HEK293 (cell line): ENCODE measurements around the gene ZNF771.

Experiments
- CTCF ChIA-PET: fragments of 350-600 bp; formaldehyde crosslinking; extraction: SDS; loops from one replicate; lab custom pipeline; 2021; ENCODE audit warnings: antibody characterized with exemption; lab: Yijun Ruan, JAX
- POLR2A ChIA-PET: fragments of 300-600 bp; formaldehyde crosslinking; extraction: SDS; loops from one replicate; lab custom pipeline; 2020; ENCODE audit warnings: antibody characterized with exemption, inconsistent platforms; lab: Yijun Ruan, JAX
- H3K27ac ChIP-seq: fragments of 200-500 bp; sonication (Bioruptor generic); 2 replicates; pipeline ENCODE4 v1.5.1; 2014; ENCODE audit warnings: low read depth, low read length, control low read depth, inconsistent platforms; ENCODE audit errors: extremely low read depth
- H3K36me3 ChIP-seq, 2 experiments: fragments of 200-500 bp in 1 of 2; sonication (Bioruptor generic) in 1 of 2; 1 replicate in 1 of 2; 2 replicates in 1 of 2; pipeline ENCODE4 v1.5.1; 2014 to 2017; ENCODE audit warnings: inconsistent platforms in 2 of 2, low read length in 2 of 2; ENCODE audit not compliant: control insufficient read depth in 2 of 2, insufficient read depth in 1 of 2
- H3K4me1 ChIP-seq: fragments of 200-500 bp; sonication (Bioruptor generic); 2 replicates; pipeline ENCODE4 v1.5.1; 2014; ENCODE audit warnings: mild to moderate bottlenecking, low read length, inconsistent platforms; ENCODE audit not compliant: control insufficient read depth, insufficient read depth
- H3K4me3 ChIP-seq: 2 replicates; pipeline ENCODE4 v1.5.1; 2011; ENCODE audit warnings: low read depth, mild to moderate bottlenecking, control low read depth, low read length, moderate library complexity
- H3K9me3 ChIP-seq: fragments of 200-500 bp; sonication (Bioruptor generic); 2 replicates; pipeline ENCODE4 v1.5.1; 2014; ENCODE audit warnings: low read depth, low read length, inconsistent platforms; ENCODE audit not compliant: control insufficient read depth, insufficient read depth
- BCL11B ChIP-seq: fragments of 450-650 bp; formaldehyde crosslinking; IDR thresholded peaks from 2 replicates; pipeline ENCODE4 v1.5.1; 2016; ENCODE audit warnings: low read depth, missing biosample characterization, missing genetic modification characterization
- FEZF1 ChIP-seq: fragments of 450-650 bp; formaldehyde crosslinking; IDR thresholded peaks from 2 replicates; pipeline ENCODE4 v1.5.1; 2016; ENCODE audit warnings: missing biosample characterization, missing genetic modification characterization
- GLIS1 ChIP-seq: fragments of 450-650 bp; formaldehyde crosslinking; IDR thresholded peaks from 2 replicates; pipeline ENCODE4 v1.5.1; 2016; ENCODE audit warnings: missing biosample characterization, missing genetic modification characterization
- HOXD13 ChIP-seq: sonication (generic); formaldehyde crosslinking; IDR thresholded peaks from 2 replicates; pipeline ENCODE4 v1.8.0; 2022; ENCODE audit warnings: missing genetic modification reagents, borderline replicate concordance
- KLF16 ChIP-seq: fragments of 450-650 bp; formaldehyde crosslinking; IDR thresholded peaks from 2 replicates; pipeline ENCODE4 v1.5.1; 2017; ENCODE audit warnings: missing biosample characterization, missing genetic modification characterization
- SCRT2 ChIP-seq: fragments of 450-650 bp; formaldehyde crosslinking; IDR thresholded peaks from 2 replicates; pipeline ENCODE4 v1.5.1; 2016; ENCODE audit warnings: missing biosample characterization, missing genetic modification characterization
- ZBTB17 ChIP-seq: fragments of 450-650 bp; formaldehyde crosslinking; IDR thresholded peaks from 2 replicates; pipeline ENCODE4 v1.5.1; 2016; ENCODE audit warnings: missing biosample characterization, missing genetic modification characterization
- ZFP41 ChIP-seq: fragments of 450-650 bp; formaldehyde crosslinking; IDR thresholded peaks from 2 replicates; pipeline ENCODE4 v1.5.1; 2016; ENCODE audit warnings: missing biosample characterization, missing genetic modification characterization, borderline replicate concordance
- ZIC2 ChIP-seq: fragments of 450-650 bp; formaldehyde crosslinking; IDR thresholded peaks from 2 replicates; pipeline ENCODE4 v1.5.1; 2016; ENCODE audit warnings: missing biosample characterization, missing genetic modification characterization
- ZNF138 ChIP-seq: fragments of 450-650 bp; formaldehyde crosslinking; IDR thresholded peaks from 2 replicates; pipeline ENCODE4 v1.5.1; 2016; ENCODE audit warnings: missing biosample characterization, missing genetic modification characterization, borderline replicate concordance
- ZNF174 ChIP-seq: fragments of 450-650 bp; formaldehyde crosslinking; IDR thresholded peaks from 2 replicates; pipeline ENCODE4 v1.5.0; 2017; ENCODE audit warnings: missing biosample characterization, mild to moderate bottlenecking, missing genetic modification characterization
- ZNF211 ChIP-seq: fragments of 450-650 bp; formaldehyde crosslinking; IDR thresholded peaks from 2 replicates; pipeline ENCODE4 v1.5.1; 2016; ENCODE audit warnings: low read depth, missing biosample characterization, missing genetic modification characterization
- ZNF529 ChIP-seq: fragments of 450-650 bp; formaldehyde crosslinking; IDR thresholded peaks from 2 replicates; pipeline ENCODE4 v1.5.1; 2017; ENCODE audit warnings: missing genetic modification characterization, missing biosample characterization; ENCODE audit not compliant: insufficient replicate concordance
- ZNF560 ChIP-seq: fragments of 450-650 bp; formaldehyde crosslinking; IDR thresholded peaks from 2 replicates; pipeline ENCODE4 v1.5.1; 2017; ENCODE audit warnings: missing biosample characterization, missing genetic modification characterization, borderline replicate concordance
- ZNF660 ChIP-seq: fragments of 450-650 bp; IDR thresholded peaks from 2 replicates; pipeline ENCODE4 v1.5.1; 2018; ENCODE audit warnings: missing biosample characterization, mild to moderate bottlenecking, missing genetic modification characterization
- ZNF707 ChIP-seq: fragments of 450-650 bp; formaldehyde crosslinking; IDR thresholded peaks from 2 replicates; pipeline ENCODE4 v1.5.1; 2016; ENCODE audit warnings: missing biosample characterization, missing genetic modification characterization
- ZSCAN23 ChIP-seq: fragments of 450-650 bp; formaldehyde crosslinking; IDR thresholded peaks from 2 replicates; pipeline ENCODE4 v1.5.1; 2016; ENCODE audit warnings: missing biosample characterization, missing genetic modification characterization
- ZSCAN30 ChIP-seq: fragments of 450-650 bp; IDR thresholded peaks from 2 replicates; pipeline ENCODE4 v1.5.1; 2018; ENCODE audit warnings: missing biosample characterization, mild to moderate bottlenecking, missing genetic modification characterization, moderate library complexity
- TF ChIP-seq, protein P1 (sequence below): fragments of 450-650 bp; formaldehyde crosslinking; conservative IDR thresholded peaks from 2 replicates; pipeline ENCODE4 v1.5.1; 2016; ENCODE audit warnings: low read depth, missing biosample characterization, missing genetic modification characterization
- TF ChIP-seq, protein P2 (sequence below): fragments of 450-650 bp; formaldehyde crosslinking; IDR thresholded peaks from 2 replicates; pipeline ENCODE4 v1.5.1; 2016; ENCODE audit warnings: missing biosample characterization, missing genetic modification characterization, borderline replicate concordance
- TF ChIP-seq, protein P3 (sequence below): fragments of 450-650 bp; formaldehyde crosslinking; IDR thresholded peaks from 2 replicates; pipeline ENCODE4 v1.5.1; 2016; ENCODE audit warnings: missing biosample characterization, missing genetic modification characterization

Gene ZNF771

DNA sequence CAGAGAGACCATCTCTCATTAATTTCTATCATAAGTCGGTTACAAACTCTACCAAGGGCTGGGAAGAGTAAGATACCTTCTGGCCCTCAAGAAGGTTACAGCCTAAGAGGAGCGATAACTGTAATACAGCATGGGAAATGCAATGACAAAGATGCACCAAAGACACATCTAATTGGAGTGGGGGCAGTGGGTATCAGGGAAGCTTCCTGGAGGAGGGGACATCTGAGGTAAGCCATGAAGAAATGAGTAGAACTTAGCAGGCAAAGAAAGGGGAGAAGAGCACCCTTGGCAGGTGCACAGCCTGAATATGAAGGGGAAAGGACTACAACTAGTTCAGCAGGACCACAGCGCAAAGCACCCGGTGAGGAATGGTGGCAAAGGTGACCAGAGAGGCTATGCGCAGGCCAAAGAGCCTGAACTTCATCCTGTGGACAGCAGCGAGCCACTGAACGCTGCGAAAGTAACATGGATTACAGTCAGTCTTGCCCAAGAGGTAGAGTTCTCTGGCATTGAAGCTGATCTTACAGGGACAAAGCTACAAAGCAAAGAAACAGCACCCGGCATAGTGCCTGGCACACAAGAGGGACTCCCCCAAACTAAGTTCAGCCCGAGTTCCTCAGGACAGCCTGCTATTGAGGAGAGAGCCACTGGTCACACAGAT lies 39.9 kb upstream of the ZNF771 start:
- Histone ChIP-seq H3K36me3 (peaks cover 19 to 48% of the 10 kb centered on the region in 2 experiments; a peak in 2 of 3 replicates), H3K9me3 (no peaks in the 10 kb centered on the region), H3K4me1 (peaks cover 7% of the 10 kb centered on the region), H3K4me3 (peak overlapping the region; percentile 74), H3K27ac (no peak overlapping the region; the same call in 1 of the 2 replicates)
- TF ChIP-seq, protein P1, sequence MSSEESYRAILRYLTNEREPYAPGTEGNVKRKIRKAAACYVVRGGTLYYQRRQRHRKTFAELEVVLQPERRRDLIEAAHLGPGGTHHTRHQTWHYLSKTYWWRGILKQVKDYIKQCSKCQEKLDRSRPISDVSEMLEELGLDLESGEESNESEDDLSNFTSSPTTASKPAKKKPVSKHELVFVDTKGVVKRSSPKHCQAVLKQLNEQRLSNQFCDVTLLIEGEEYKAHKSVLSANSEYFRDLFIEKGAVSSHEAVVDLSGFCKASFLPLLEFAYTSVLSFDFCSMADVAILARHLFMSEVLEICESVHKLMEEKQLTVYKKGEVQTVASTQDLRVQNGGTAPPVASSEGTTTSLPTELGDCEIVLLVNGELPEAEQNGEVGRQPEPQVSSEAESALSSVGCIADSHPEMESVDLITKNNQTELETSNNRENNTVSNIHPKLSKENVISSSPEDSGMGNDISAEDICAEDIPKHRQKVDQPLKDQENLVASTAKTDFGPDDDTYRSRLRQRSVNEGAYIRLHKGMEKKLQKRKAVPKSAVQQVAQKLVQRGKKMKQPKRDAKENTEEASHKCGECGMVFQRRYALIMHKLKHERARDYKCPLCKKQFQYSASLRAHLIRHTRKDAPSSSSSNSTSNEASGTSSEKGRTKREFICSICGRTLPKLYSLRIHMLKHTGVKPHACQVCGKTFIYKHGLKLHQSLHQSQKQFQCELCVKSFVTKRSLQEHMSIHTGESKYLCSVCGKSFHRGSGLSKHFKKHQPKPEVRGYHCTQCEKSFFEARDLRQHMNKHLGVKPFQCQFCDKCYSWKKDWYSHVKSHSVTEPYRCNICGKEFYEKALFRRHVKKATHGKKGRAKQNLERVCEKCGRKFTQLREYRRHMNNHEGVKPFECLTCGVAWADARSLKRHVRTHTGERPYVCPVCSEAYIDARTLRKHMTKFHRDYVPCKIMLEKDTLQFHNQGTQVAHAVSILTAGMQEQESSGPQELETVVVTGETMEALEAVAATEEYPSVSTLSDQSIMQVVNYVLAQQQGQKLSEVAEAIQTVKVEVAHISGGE (tag by site-specific recombination): 0 out of 2 replicates have a peak, but pooled peaks have one; percentile 26
- TF ChIP-seq ZNF174 (tag by site-specific recombination): no peak
- CTCF ChIA-PET: interaction anchor here (0.6 to 1.1 kb wide), 2 partner anchors 9 to 12 kb away, joined by 3 read pairs; no protein-coding TSS in a partner anchor
- POLR2A ChIA-PET: interaction anchor here (0.6 to 4.0 kb wide), 2 partner anchors 12 to 40 kb away, joined by 3 to 32 read pairs; partner anchors contain the start of genes CD2BP2 and ZNF771

DNA sequence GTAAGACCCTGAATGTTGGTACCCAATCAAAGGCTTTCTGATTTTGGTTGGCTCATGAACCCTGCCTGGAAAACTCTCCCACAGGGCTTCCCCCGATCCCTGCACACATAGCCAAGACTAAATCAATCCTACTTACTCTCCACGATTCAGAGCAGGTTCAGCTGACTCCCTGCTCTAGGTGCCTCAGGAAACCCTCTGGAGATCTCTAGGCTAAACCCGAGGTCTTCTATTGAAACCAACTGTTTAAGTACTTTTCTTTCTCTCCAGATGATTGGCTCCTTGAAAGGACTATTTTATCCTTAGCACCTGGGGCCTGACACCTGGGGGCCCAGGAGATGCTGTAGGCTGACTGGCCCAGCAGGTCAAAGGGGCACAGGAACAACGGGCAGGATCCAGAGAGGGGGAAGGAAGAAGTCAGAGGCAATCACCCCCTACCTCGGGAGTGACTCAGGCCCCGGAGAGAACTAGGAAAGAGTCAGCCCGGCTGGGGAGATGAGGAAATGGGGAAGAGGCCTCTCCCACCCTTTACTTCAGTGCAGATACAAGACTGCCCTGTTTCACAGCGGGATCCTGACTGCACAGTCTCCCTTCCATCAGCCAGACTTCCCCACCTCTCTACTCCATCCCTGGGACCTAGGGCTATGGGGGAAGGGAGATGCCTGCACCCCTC lies 39.1 kb upstream of the ZNF771 start:
- Histone ChIP-seq H3K4me1 (peaks cover 7% of the 10 kb centered on the region), H3K36me3 (peaks cover 12 to 40% of the 10 kb centered on the region in 2 experiments; a peak in 2 of 3 replicates), H3K9me3 (no peaks in the 10 kb centered on the region), H3K27ac (peak overlapping the region; percentile 78), H3K4me3 (peak overlapping the region; percentile 74)
- ChIA-PET CTCF (interaction anchor here (0.8 to 1.6 kb wide), 6 partner anchors 9 to 326 kb away, joined by 3 to 7 read pairs (median 4); no protein-coding TSS in a partner anchor), POLR2A (interaction anchor here (1.1 to 4.2 kb wide), 7 partner anchors 9 to 303 kb away, joined by 3 to 60 read pairs (median 11); partner anchors contain the start of genes ALDOA, CD2BP2, ZNF48 and ZNF771)
- TF ChIP-seq ZIC2 (tag by site-specific recombination) (peak; percentile 72), ZBTB17 (tag by site-specific recombination) (peak; percentile 96), GLIS1 (tag by site-specific recombination) (peak; percentile 88), ZNF560 (tag by site-specific recombination) (no peak), ZNF529 (tag by site-specific recombination) (no peak), KLF16 (tag by site-specific recombination) (no peak), ZSCAN23 (tag by site-specific recombination) (no peak), ZNF660 (no peak; the same call in 1 of the 2 replicates), ZNF707 (tag by site-specific recombination) (no peak), FEZF1 (no peak), ZNF138 (tag by site-specific recombination) (no peak), ZSCAN30 (tag by site-specific recombination) (no peak), ZFP41 (tag by site-specific recombination) (no peak), SCRT2 (tag by site-specific recombination) (no peak), BCL11B (tag by site-specific recombination) (no peak), ZNF211 (tag by site-specific recombination) (no peak), HOXD13 (CRISPR knock-in tag) (no peak)
- TF ChIP-seq, protein P2, sequence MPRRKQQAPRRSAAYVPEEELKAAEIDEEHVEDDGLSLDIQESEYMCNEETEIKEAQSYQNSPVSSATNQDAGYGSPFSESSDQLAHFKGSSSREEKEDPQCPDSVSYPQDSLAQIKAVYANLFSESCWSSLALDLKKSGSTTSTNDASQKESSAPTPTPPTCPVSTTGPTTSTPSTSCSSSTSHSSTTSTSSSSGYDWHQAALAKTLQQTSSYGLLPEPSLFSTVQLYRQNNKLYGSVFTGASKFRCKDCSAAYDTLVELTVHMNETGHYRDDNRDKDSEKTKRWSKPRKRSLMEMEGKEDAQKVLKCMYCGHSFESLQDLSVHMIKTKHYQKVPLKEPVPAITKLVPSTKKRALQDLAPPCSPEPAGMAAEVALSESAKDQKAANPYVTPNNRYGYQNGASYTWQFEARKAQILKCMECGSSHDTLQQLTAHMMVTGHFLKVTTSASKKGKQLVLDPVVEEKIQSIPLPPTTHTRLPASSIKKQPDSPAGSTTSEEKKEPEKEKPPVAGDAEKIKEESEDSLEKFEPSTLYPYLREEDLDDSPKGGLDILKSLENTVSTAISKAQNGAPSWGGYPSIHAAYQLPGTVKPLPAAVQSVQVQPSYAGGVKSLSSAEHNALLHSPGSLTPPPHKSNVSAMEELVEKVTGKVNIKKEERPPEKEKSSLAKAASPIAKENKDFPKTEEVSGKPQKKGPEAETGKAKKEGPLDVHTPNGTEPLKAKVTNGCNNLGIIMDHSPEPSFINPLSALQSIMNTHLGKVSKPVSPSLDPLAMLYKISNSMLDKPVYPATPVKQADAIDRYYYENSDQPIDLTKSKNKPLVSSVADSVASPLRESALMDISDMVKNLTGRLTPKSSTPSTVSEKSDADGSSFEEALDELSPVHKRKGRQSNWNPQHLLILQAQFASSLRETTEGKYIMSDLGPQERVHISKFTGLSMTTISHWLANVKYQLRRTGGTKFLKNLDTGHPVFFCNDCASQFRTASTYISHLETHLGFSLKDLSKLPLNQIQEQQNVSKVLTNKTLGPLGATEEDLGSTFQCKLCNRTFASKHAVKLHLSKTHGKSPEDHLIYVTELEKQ: no peak
- TF ChIP-seq, protein P3, sequence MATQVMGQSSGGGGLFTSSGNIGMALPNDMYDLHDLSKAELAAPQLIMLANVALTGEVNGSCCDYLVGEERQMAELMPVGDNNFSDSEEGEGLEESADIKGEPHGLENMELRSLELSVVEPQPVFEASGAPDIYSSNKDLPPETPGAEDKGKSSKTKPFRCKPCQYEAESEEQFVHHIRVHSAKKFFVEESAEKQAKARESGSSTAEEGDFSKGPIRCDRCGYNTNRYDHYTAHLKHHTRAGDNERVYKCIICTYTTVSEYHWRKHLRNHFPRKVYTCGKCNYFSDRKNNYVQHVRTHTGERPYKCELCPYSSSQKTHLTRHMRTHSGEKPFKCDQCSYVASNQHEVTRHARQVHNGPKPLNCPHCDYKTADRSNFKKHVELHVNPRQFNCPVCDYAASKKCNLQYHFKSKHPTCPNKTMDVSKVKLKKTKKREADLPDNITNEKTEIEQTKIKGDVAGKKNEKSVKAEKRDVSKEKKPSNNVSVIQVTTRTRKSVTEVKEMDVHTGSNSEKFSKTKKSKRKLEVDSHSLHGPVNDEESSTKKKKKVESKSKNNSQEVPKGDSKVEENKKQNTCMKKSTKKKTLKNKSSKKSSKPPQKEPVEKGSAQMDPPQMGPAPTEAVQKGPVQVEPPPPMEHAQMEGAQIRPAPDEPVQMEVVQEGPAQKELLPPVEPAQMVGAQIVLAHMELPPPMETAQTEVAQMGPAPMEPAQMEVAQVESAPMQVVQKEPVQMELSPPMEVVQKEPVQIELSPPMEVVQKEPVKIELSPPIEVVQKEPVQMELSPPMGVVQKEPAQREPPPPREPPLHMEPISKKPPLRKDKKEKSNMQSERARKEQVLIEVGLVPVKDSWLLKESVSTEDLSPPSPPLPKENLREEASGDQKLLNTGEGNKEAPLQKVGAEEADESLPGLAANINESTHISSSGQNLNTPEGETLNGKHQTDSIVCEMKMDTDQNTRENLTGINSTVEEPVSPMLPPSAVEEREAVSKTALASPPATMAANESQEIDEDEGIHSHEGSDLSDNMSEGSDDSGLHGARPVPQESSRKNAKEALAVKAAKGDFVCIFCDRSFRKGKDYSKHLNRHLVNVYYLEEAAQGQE (tag by site-specific recombination): no peak
